Stimulated activated CD4-positive, alpha-beta T cell treated with anti-CD3 and anti-CD28 coated beads, Interleukin-15, amount 100 ng/mL, for 1 hour (primary cell): ENCODE measurements around the gene MMP2.

Experiments
- DNase-seq, 2 donors: peaks; one replicate each; pipeline ENCODE4 v3.0.0-alpha.2; 2020; ENCODE audit warnings: low read depth in 1 of 2, low spot score in 1 of 2

MMP2 gene

DNA sequence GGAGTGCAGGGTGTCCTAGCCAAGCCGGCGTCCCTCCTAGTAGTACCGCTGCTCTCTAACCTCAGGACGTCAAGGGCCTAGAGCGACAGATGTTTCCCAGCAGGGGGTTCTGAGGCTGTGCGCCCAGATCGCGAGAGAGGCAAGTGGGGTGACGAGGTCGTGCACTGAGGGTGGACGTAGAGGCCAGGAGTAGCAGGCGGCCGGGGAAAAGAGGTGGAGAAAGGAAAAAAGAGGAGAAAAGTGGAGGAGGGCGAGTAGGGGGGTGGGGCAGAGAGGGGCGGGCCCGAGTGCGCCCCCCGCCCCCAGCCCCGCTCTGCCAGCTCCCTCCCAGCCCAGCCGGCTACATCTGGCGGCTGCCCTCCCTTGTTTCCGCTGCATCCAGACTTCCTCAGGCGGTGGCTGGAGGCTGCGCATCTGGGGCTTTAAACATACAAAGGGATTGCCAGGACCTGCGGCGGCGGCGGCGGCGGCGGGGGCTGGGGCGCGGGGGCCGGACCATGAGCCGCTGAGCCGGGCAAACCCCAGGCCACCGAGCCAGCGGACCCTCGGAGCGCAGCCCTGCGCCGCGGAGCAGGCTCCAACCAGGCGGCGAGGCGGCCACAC lies at the start of gene MMP2:
TSS of gene MMP2 (plus strand) at position 372 of the 603 bp plus-strand sequence. CDS start 282 bp downstream, outside the sequence.
- no peak for DNase-seq

DNA sequence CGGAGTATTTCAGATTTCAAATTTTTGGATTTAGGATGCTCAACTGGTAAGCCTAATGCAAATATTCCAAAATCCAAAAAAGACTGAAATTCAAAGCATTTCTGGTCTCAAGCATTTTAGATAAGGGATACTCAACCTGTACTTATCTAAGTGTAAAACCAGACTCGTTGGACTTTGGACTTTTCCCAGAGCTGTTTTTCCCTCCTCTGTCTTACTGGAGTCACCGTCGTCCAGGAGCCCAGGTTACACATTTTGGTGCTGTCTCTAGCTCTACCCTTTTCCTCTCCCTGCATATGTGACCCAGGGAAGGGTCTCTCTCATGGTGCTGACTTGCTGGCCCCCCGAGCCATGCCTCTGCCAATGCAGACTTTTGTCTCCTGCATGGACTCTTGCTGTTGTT lies 46.0 kb upstream of the MMP2 start:
- DNase-seq = no peak

- DNase-seq = no peak
Observed at GRCh38 chr16:55433535-55433934, 45.5 kb upstream of the MMP2 start.

- no peak for DNase-seq
Observed at GRCh38 chr16:55434000-55434399, 45.0 kb upstream of the MMP2 start.

GRCh38 chr16:55435387-55435786 lies 43.6 kb upstream of the MMP2 start:
- DNase-seq = no peak

DNA sequence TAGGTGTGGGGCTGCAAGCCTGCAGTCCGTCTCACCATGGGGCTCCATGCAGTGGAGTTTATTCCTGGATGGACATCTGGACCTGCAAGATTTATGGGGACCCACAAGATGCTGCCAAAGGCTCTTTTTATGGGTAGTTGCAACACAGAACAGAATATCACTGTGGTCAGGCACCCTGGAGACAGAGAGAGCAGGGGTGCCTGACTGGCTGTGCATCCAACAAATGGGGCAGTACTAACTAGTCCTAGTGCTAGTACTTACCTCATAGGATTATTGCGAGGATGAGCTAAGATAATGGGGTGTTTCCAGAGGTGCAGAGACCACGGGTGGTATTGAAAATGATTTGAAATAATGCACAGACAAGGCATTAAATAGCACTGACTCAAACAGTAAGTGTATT lies 42.4 kb upstream of the MMP2 start:
- no peak for DNase-seq

- DNase-seq = no peak
Observed at GRCh38 chr16:55437625-55438024, 41.4 kb upstream of the MMP2 start.

DNA sequence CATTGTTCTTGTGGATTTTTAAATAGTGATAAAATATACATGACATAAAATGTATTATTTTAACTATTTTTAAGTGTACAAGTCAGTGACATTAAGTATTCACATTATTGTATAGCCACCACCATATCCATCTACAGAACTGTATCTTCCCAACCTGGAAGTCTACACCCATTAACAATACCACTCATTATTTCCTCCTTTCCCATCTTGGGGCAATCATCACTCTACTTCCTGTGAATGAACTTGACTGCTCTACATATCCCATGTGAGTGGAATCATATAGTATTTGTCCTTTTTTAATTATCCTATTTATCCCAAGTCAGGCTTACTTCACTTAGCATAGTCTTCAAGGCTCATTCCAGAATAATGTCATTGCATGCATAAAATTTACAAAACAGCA lies 40.7 kb upstream of the MMP2 start:
- no peak for DNase-seq

DNA sequence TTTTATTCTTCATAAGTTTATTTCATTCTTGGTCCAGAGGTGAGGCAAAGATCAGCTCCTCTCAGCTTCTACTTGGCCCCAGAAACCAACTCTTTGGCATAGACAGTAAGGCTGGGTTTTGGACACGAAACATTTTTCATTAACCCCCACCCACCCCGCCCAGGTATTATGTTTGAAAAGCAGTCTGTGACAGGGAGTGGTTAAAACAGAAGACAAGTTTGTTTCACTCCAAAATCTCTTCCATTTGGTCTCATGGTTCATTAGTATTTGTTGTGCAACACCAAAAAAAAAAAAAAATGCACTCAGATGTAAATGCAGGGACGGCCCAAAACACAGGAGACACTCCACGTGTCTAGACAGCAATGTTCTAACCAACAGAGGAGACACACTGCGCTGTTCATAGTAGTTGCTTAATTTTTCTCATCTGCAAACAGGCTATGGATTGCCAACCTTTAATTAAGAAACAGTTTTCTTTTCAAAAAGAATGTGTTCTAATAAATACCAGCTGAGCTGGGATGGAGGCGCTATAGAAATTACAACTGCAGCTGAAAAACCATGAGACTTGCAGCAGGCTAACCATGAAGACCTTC lies 39.8 kb upstream of the MMP2 start:
- no peak for DNase-seq

DNA sequence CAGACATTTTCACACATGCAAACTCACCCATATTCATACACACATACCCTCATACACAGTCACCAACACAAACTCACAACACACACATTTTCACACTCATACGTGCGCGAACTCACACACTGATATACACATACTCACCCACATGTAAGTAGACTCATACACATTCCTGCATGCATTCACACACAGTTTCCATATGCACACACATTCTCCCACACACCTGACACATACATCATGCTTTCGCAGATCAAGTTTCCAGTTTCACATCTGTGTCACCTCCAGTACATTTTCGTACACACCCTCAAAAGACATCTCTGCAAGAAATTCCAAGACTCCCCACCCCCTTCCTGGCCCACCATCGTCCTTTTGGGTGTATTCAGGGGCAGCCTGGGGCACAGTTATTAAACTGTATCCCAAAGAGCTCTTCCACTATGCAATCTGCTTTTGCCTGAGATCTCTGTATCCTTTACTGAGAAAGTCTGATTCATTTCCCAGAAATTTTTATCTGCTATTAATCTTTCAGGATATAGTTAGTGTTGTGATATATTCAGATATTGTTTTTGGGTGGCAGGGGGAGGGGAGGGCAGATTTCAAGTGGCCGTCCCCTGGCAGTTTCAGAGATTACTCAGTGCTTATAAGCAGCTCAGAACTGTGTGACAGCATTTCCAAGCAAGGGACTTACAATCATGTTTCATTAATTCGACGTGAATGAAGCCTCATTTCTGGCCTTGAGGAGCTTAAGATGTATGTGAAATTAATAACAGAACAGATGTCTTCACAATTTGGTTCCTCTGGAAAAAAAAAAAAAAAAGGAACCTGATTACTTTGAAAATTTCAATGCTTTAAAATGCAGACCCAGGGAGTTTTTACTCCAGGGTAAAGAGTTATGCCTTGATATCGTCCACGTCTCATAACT lies 35.3 kb upstream of the MMP2 start:
- no peak for DNase-seq

DNA sequence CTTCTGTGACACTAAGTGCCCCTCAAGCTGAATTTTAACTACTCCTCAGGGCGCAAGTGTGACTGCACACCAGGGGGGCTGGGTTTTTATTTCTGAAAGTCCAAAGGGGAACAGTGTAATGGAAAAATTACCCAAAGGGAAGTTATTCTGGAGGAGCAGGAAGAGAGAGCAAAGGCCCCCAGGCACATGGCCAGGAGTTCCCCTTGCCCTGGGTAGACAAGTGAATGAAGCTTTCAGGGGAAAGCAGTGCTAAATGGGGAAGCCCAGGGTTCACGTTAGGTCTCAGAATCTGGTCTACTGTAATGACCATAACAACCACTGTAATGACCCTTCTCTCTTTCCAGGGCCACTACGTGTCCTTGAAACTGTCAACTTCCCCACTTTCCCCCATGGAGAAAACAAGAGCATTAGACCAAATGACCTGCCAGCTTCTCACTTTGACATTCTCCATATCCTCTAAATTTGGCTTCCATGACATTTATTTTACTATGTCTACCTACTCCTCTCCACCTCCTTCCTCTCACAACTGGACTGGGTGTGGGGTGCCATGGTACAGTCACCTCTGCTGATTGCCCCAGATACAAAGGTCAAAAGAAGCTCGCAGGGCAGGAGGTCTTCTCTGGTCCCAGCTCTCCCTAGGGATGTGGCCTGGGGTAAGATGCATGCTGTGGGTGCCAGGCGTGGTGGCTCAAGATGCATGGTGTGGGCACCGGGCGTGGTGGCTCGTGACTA lies 34.1 kb upstream of the MMP2 start:
- DNase-seq = no peak

DNA sequence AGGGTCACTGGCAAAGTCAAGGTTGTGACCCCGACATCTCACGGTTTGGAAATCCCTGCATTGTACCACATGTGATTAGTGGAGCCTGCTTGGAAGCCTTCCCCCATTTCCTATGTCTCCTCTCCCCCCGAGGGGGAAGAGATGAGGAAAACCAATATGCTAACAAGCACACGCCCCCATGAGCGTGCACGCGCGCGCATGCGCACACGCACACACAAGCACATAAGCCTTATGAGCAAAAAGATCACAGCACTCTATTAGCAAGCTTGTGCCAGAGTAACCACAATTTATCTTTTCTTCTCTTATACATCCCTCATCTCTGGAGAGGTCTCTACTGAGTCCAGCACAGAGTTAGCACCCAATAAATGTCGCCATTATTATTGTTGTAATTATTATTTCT lies 31.8 kb upstream of the MMP2 start:
- DNase-seq = no peak

GRCh38 chr16:55452996-55453395 lies 26.0 kb upstream of the MMP2 start:
- no peak for DNase-seq

DNA sequence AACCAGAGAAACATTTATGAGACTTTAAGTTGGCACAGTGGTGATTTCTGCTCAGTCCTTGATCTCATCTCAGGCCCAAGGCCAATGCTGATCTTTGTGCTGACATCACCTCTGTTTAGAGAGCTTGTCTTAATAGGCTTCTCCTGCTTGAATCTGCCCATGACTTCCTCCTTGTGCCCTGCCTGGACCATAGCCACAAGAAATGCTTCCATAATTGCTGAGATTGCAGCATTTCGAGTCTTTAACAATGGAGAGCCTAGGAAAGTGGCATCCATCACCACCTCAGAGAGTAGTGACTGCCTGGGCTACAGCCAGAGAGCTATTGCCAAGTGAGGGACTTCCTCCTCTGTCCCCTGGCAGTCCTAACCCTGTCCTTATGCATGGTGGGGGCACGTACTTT lies 25.1 kb upstream of the MMP2 start:
- no peak for DNase-seq

- DNase-seq = no peak
Observed at GRCh38 chr16:55454861-55455260, 24.1 kb upstream of the MMP2 start.

DNA sequence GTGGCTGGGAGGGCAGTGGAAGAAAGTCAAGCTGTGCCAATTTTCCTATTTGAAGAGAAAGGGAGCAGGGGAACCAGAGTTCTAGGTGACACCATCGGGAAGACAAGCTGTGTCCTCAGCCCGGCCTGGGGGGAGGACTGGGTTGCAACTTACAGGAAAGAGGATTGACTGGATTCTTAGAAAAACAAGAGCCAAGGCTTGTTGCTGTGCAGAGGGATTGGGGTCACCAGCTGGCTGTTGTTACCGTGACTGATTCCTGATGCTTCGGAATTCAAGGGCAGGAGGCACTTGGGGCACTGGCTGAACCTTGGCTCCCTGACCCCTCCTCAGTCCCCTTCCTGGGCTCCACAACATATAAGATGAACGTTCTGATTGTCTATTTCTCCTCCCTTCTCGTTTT lies 16.8 kb upstream of the MMP2 start:
- DNase-seq = no peak

- DNase-seq = no peak
Observed at GRCh38 chr16:55464375-55464774, 14.6 kb upstream of the MMP2 start.

DNA sequence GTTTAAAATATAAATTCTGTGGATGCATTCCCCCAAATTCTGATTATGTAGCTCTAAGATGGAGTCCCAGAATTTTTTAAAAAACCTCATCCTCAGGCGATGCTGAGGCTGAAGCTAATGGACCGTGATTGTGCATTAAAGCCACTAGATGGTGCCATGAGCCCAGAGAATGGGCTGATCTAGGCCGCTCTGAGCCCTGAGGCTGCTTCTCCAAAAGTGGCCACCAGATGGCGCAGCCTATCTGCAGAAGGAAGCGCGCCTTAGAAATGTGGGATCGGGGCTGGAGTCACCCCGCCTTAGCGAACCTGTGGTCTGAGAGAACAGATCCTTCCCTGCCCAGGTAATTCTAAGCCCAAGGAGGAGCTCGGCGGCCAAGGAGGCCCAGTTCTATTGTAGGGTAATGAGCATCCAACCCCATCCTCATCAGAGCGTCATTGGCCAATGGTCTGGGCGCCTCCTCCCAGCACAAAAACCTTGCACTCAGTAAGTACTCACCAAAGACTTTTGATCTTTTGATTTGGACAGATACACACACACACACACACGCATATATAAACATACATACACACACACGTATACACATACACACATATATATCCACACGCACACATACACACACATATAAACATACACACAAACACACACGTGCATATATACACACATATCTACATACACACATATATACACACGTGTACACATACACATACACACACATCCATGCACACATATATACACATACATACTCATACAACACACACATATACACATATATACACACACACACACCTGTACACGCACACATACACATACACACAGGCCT lies 13.7 kb upstream of the MMP2 start:
- peak; percentile 54 to 74 for DNase-seq

- DNase-seq = no peak
Observed at GRCh38 chr16:55466209-55466608, 12.8 kb upstream of the MMP2 start.

GRCh38 chr16:55467898-55468297 lies 11.1 kb upstream of the MMP2 start:
- DNase-seq = no peak
